OCI-LY7 (cell line): ENCODE data around the gene CLEC16A. TPM values are rescaled to one million over a fixed set of nuclear protein-coding genes. Genes with fewer than 3 reads are reported as not detected.

Source experiments
- BruUV-seq: library from RNA; stranded (reverse); fragments of 400-500 nt; replicated peaks from 2 replicates; lab custom pipeline; 2021; lab: Mats Ljungman, UMichigan
- CTCF ChIA-PET: fragments of 300-600 bp; sonication (Branson Sonifier 250); formaldehyde crosslinking; loops from one replicate; lab custom pipeline; 2022; ENCODE audit warnings: antibody characterized with exemption; ENCODE audit not compliant: unreplicated experiment; lab: Charles Lee
- POLR2A ChIA-PET: fragments of 300-600 bp; sonication (Branson Sonifier 250); formaldehyde crosslinking; loops from one replicate; lab custom pipeline; 2022; ENCODE audit warnings: antibody characterized with exemption; lab: Charles Lee
- DNase-seq: peaks from one replicate; pipeline ENCODE4 v3.0.0-alpha.2; 2015; ENCODE audit warnings: low spot score
- H2AFZ ChIP-seq: fragments of 200-600 bp; sonication (generic), shearing (Covaris generic); 2 replicates; pipeline ENCODE4 v1.6.1; 2014; ENCODE audit warnings: mild to moderate bottlenecking, antibody characterized with exemption, low read length, moderate library complexity
- H3K27ac ChIP-seq: fragments of 200-600 bp; sonication (generic); 2 replicates; pipeline ENCODE4 v1.5.1; 2014; ENCODE audit warnings: mixed run types, low read depth, mild to moderate bottlenecking, moderate library complexity, low read length, inconsistent platforms; ENCODE audit not compliant: poor library complexity, severe bottlenecking
- H3K36me3 ChIP-seq: fragments of 200-600 bp; sonication (generic); 2 replicates; pipeline ENCODE4 v1.6.1; 2014; ENCODE audit warnings: mild to moderate bottlenecking, antibody characterized with exemption, low read length, moderate library complexity, mixed read lengths; ENCODE audit not compliant: insufficient read depth
- H3K4me1 ChIP-seq: fragments of 200-600 bp; sonication (generic); 2 replicates; pipeline ENCODE4 v1.5.1; 2014; ENCODE audit warnings: mild to moderate bottlenecking, low read length; ENCODE audit not compliant: insufficient read depth, poor library complexity, severe bottlenecking
- H3K4me2 ChIP-seq: fragments of 200-600 bp; sonication (generic); 2 replicates; pipeline ENCODE4 v1.6.1; 2014; ENCODE audit warnings: mild to moderate bottlenecking, low read length
- H3K4me3 ChIP-seq: fragments of 200-600 bp; sonication (generic); 2 replicates; pipeline ENCODE4 v1.5.1; 2014; ENCODE audit warnings: mild to moderate bottlenecking, low read depth, low read length; ENCODE audit not compliant: poor library complexity, severe bottlenecking
- H3K79me2 ChIP-seq: fragments of 200-600 bp; sonication (generic); 2 replicates; pipeline ENCODE4 v1.6.1; 2016; ENCODE audit warnings: low read depth, mild to moderate bottlenecking, low read length, moderate library complexity, mixed read lengths; ENCODE audit not compliant: insufficient read depth
- H3K9me2 ChIP-seq: fragments of 200-600 bp; sonication (generic); 2 replicates; pipeline ENCODE4 v1.6.1; 2016; ENCODE audit warnings: mild to moderate bottlenecking, low read length, mixed read lengths; ENCODE audit not compliant: insufficient read depth
- H3K9me3 ChIP-seq: fragments of 200-600 bp; sonication (generic); 2 replicates; pipeline ENCODE4 v1.6.1; 2014; ENCODE audit warnings: mild to moderate bottlenecking, mixed run types, low read length, mixed read lengths
- H4K20me1 ChIP-seq: fragments of 200-600 bp; sonication (generic); 2 replicates; pipeline ENCODE4 v1.6.1; 2014; ENCODE audit warnings: mild to moderate bottlenecking, antibody characterized with exemption, low read length, moderate library complexity, mixed read lengths; ENCODE audit not compliant: insufficient read depth
- CTCF ChIP-seq: fragments of 200-600 bp; sonication (generic); conservative IDR thresholded peaks from 2 replicates; pipeline ENCODE4 v1.5.1; 2014; ENCODE audit warnings: mild to moderate bottlenecking, antibody characterized with exemption, low read length, moderate library complexity, mixed read lengths
- EZH2phosphoT487 ChIP-seq: fragments of 200-600 bp; sonication (generic); IDR thresholded peaks from 2 replicates; pipeline ENCODE4 v1.6.1; 2018; ENCODE audit warnings: low read depth, borderline replicate concordance, mild to moderate bottlenecking, mixed run types, antibody characterized with exemption, low read length, moderate library complexity, mixed read lengths
- intact Hi-C: fragments of 100-400 bp; cut with micrococcal nuclease; formaldehyde crosslinking; loops from one replicate; pipeline ENCODE4 v1.10.0; 2022; ENCODE audit not compliant: unreplicated experiment
- total RNA-seq, 2 experiments: library from RNA; depleted of rRNA in 1 of 2; stranded (reverse); fragments of >200 nt in 1 of 2; shearing (Covaris generic) in 1 of 2; gene quantifications; 2 replicates each; pipeline ENCODE4 v1.2.3, GENCODE V29; 2014 to 2022

Gene CLEC16A
- total RNA-seq, 2 experiments from 2014 or later = 26.2 to 50.9 TPM

- H3K4me2 ChIP-seq = no peak overlapping the region
- H3K36me3 ChIP-seq = peaks cover 35% of the 10 kb centered on the region; the same call in 1 of the 2 replicates
- ChIA-PET CTCF (no interaction called here), POLR2A (no interaction called here)
- H3K79me2 ChIP-seq = no peaks in the 10 kb centered on the region
- no peaks in the 10 kb centered on the region for H3K9me3 ChIP-seq
- no peaks in the 10 kb centered on the region for H3K4me1 ChIP-seq
- no peak overlapping the region for H3K4me3 ChIP-seq
- TF ChIP-seq EZH2phosphoT487 = no peak
- TF ChIP-seq CTCF = no peak
- H2AFZ ChIP-seq = no peak overlapping the region
- no peaks in the 10 kb centered on the region for H3K9me2 ChIP-seq
- no TSS peak for BruUV-seq
- DNase-seq = no peak
- no peak overlapping the region for H3K27ac ChIP-seq
- intact Hi-C loops = no loop called here
- no peaks in the 10 kb centered on the region for H4K20me1 ChIP-seq
These were observed 135.4 kb downstream of the CLEC16A start for GRCh38 chr16:11079652-11080187.

GRCh38 chr16:11080327-11080967 lies 136.1 kb downstream of the CLEC16A start:
- ChIA-PET POLR2A (interaction anchor here (0.8 to 1.0 kb wide), 2 partner anchors 14 to 271 kb away, joined by 3 read pairs; no protein-coding TSS in a partner anchor), CTCF (no interaction called here)
- no TSS peak for BruUV-seq
- intact Hi-C loops = no loop called here
- Histone ChIP-seq H4K20me1 (no peaks in the 10 kb centered on the region), H3K9me2 (no peaks in the 10 kb centered on the region), H2AFZ (no peak overlapping the region), H3K4me2 (no peak overlapping the region), H3K4me3 (no peak overlapping the region), H3K4me1 (no peaks in the 10 kb centered on the region), H3K36me3 (peaks cover 36% of the 10 kb centered on the region; the same call in 1 of the 2 replicates), H3K27ac (no peak overlapping the region), H3K9me3 (no peaks in the 10 kb centered on the region), H3K79me2 (no peaks in the 10 kb centered on the region)
- DNase-seq = no peak
- TF ChIP-seq EZH2phosphoT487 (no peak), CTCF (no peak)
